Measurements from ENCODE around the gene ATF1. TPM values are rescaled to one million over a fixed set of nuclear protein-coding genes. Genes with fewer than 3 reads are reported as not detected.
A peak's percentile ranks its signal among the peaks of the same experiment; 100 is the strongest.

The ATF1 gene
- total RNA-seq, 1 donor from 2014 or later, result 24.8 TPM

DNA sequence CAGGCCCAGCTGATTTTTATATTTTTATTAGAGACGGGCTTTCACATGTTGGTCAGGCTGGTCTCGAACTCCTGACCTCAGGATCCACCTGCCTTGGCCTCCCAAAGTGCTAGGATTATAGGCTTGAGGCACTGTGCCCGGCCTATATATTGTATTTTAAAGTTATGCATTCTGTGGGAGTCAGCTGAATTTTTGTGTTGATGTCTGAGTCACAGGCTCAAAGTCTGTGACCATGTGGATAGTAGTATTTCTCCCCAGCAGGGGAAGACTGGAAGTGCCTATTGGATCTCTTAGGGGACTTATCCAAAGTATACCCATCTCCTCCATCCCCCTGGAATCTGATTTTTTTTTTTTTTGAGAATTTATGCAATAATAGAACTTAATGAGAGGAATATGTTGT lies 43.8 kb upstream of the ATF1 start:
- H3K79me2 ChIP-seq (ENCODE audit: low read depth), result no peaks in the 10 kb centered on the region
- peaks cover 3% of the 10 kb centered on the region for H3K36me3 ChIP-seq
- H3K9me3 Mint-ChIP-seq, result no peaks in the 10 kb centered on the region
- no peaks in the 10 kb centered on the region for H3K4me1 ChIP-seq
- H3K27me3 Mint-ChIP-seq (ENCODE audit: insufficient read depth, low read depth), result peaks cover 2% of the 10 kb centered on the region
- H3K9me3 ChIP-seq (ENCODE audit: low read depth), result no peaks in the 10 kb centered on the region
- H3K27ac Mint-ChIP-seq, result no peak overlapping the region
- H3K9ac ChIP-seq, result no peak overlapping the region
- no peak for DNase-seq (ENCODE audit: low spot score)
- H3K4me3 Mint-ChIP-seq, result no peak overlapping the region
- no peak overlapping the region for H3K27ac ChIP-seq
- no peaks in the 10 kb centered on the region for H3K4me1 Mint-ChIP-seq
- no peak overlapping the region for H3K4me2 ChIP-seq
- no peaks in the 10 kb centered on the region for H4K20me1 ChIP-seq (ENCODE audit: low read depth)
- H3K36me3 Mint-ChIP-seq, result peaks cover 6% of the 10 kb centered on the region
- H3F3A ChIP-seq (ENCODE audit: low read depth), result no peaks in the 10 kb centered on the region
- H3K27me3 ChIP-seq, result no peaks in the 10 kb centered on the region
- H3K4me3 ChIP-seq, result no peak overlapping the region
- no peak overlapping the region for H2AFZ ChIP-seq (replicated peaks)
- TF ChIP-seq CTCF (IDR thresholded peaks at IDR 0.05) (no peak), EZH2phosphoT487 (IDR thresholded peaks at IDR 0.05) (no peak), EZH2 (IDR thresholded peaks at IDR 0.05) (no peak)

DNA sequence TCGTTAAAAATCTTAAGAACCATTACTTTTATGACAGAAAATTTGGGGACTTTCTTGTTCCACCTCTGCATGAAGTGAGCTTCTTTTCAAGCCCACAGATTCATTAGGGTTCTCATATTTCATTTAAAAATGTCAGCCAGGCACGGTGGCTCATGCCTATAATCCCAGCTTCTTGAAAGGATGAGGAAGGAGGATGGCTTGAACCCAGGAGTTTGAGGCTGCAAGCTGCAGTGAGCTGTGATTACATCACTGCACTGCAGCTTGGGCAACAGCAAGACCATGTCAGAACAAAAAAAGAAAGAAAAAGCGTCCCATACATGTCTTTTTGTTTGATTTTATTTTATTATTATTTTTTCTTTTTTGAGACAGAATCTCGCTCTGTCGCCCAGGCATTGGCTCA lies 43.4 kb upstream of the ATF1 start:
- Histone ChIP-seq H3K27me3 (no peaks in the 10 kb centered on the region), H3K27ac (no peak overlapping the region), H2AFZ (replicated peaks) (no peak overlapping the region), H4K20me1 (ENCODE audit: low read depth) (no peaks in the 10 kb centered on the region), H3K79me2 (ENCODE audit: low read depth) (no peaks in the 10 kb centered on the region), H3K36me3 (peaks cover 3% of the 10 kb centered on the region), H3K9ac (no peak overlapping the region), H3K4me2 (no peak overlapping the region), H3K9me3 (ENCODE audit: low read depth) (no peaks in the 10 kb centered on the region), H3K4me1 (no peaks in the 10 kb centered on the region), H3F3A (ENCODE audit: low read depth) (no peaks in the 10 kb centered on the region), H3K4me3 (no peak overlapping the region)
- H3K36me3 Mint-ChIP-seq, result peaks cover 6% of the 10 kb centered on the region
- H3K4me1 Mint-ChIP-seq, result no peaks in the 10 kb centered on the region
- no peaks in the 10 kb centered on the region for H3K9me3 Mint-ChIP-seq
- H3K27me3 Mint-ChIP-seq (ENCODE audit: insufficient read depth, low read depth), result peaks cover 2% of the 10 kb centered on the region
- no peak overlapping the region for H3K4me3 Mint-ChIP-seq
- H3K27ac Mint-ChIP-seq, result no peak overlapping the region
- TF ChIP-seq EZH2 (IDR thresholded peaks at IDR 0.05) (no peak), CTCF (IDR thresholded peaks at IDR 0.05) (no peak), EZH2phosphoT487 (IDR thresholded peaks at IDR 0.05) (no peak)
- no peak for DNase-seq (ENCODE audit: low spot score)

GRCh38 chr12:50723865-50724264 lies 40.0 kb upstream of the ATF1 start:
- Histone ChIP-seq H3K9me3 (ENCODE audit: low read depth) (no peaks in the 10 kb centered on the region), H3K79me2 (ENCODE audit: low read depth) (no peaks in the 10 kb centered on the region), H3K27me3 (no peaks in the 10 kb centered on the region), H2AFZ (replicated peaks) (no peak overlapping the region), H3F3A (ENCODE audit: low read depth) (no peaks in the 10 kb centered on the region), H3K27ac (no peak overlapping the region), H4K20me1 (ENCODE audit: low read depth) (no peaks in the 10 kb centered on the region), H3K36me3 (peaks cover 3% of the 10 kb centered on the region), H3K4me2 (no peak overlapping the region), H3K9ac (no peak overlapping the region), H3K4me1 (no peaks in the 10 kb centered on the region), H3K4me3 (no peak overlapping the region)
- Mint-ChIP-seq H3K27me3 (ENCODE audit: insufficient read depth, low read depth) (no peaks in the 10 kb centered on the region), H3K27ac (peak overlapping the region; percentile 21), H3K9me3 (no peaks in the 10 kb centered on the region), H3K36me3 (peaks cover 15% of the 10 kb centered on the region), H3K4me3 (no peak overlapping the region), H3K4me1 (no peaks in the 10 kb centered on the region)
- TF ChIP-seq EZH2 (IDR thresholded peaks at IDR 0.05), result no peak
- no peak for TF ChIP-seq CTCF (IDR thresholded peaks at IDR 0.05)
- TF ChIP-seq EZH2phosphoT487 (IDR thresholded peaks at IDR 0.05), result no peak
- no peak for DNase-seq (ENCODE audit: low spot score)

Measured in neural progenitor cell (in vitro differentiated cells).